Epithelial cell of proximal tubule (primary cell): ENCODE results near the gene DRD5. TPM values are rescaled to one million over a fixed set of nuclear protein-coding genes. Genes with fewer than 3 reads are reported as not detected.
"Not testable (repeated sequence)": the region's sequence is repeated elsewhere in the genome, so short reads cannot be mapped to it uniquely, and the experiment has no call there.

Source experiments
- DNase-seq: peaks from one replicate; pipeline ENCODE4 v3.0.0-alpha.2; 2011; ENCODE audit warnings: low read depth
- H3K4me3 ChIP-seq: 2 replicates; pipeline ENCODE4 v1.5.1; 2011; ENCODE audit warnings: low read depth, mild to moderate bottlenecking, low read length
- CTCF ChIP-seq: conservative IDR thresholded peaks from 2 replicates; pipeline ENCODE4 v1.5.1; 2012; ENCODE audit warnings: low read depth, mild to moderate bottlenecking, low read length
- total RNA-seq: library from RNA; depleted of rRNA; stranded (reverse); fragments of >200 nt; gene quantifications from 2 replicates; pipeline ENCODE4 v1.2.3, GENCODE V29; 2015

Gene DRD5
- total RNA-seq: not detected in 2 replicates

GRCh38 chr4:9781343-9782135 is at the start of gene DRD5:
Gene DRD5, plus strand, starts transcription at chr4:9781634. Its CDS starts 396 bp downstream, at chr4:9782030.
- no peak within 1 kb of the TSS for H3K4me3 ChIP-seq
- no peak for DNase-seq
- no peak for TF ChIP-seq CTCF

DNA sequence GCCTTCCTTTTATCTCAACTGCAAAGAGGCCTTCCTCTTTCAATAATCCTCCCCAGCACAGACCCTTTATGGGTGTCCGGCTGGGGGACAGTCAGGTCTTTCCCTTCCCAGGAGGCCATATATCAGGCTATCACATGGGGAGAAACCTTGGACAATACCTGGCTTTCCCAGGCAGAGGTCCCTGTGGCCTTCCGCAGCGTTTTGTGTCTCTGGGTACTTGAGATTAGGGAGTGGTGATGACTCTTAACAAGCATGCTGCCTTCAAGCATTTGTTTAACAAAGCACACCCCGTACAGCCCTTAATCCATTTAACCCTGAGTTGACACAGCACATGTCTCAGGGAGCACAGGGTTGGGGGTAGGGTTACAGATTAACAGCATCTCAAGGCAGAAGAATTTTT is 49.2 kb upstream of the DRD5 start:
- H3K4me3 ChIP-seq, DNase-seq: not testable (repeated sequence)

GRCh38 chr4:9735515-9735914 is 45.9 kb upstream of the DRD5 start:
- no peak overlapping the region for H3K4me3 ChIP-seq
- no peak for TF ChIP-seq CTCF
- DNase-seq: no peak

DNA sequence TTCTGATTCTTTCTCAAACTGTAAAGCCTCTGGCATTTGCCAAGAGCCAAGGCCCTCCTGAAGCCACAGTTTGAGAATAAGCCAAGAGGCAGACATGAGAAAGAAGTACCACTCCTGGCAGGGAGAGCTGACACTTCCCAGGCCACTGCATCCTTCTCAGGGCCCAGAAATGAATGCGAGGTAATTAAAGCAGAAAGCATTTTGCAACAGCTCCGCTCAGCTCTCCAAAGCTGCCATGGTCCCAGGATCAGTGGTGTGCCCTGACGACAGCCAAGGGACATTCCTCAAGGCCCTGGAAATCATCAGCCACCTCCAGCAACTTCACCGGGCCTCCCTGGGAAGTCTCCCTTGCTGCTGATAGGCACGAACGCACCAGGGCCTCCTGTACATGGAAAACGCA is 44.2 kb upstream of the DRD5 start:
- DNase-seq: peak; percentile 2
- H3K4me3 ChIP-seq: not testable (repeated sequence)

GRCh38 chr4:9743789-9744188 is 37.6 kb upstream of the DRD5 start:
- H3K4me3 ChIP-seq, DNase-seq: not testable (repeated sequence)

- DNase-seq: no peak
- no peak overlapping the region for H3K4me3 ChIP-seq
- TF ChIP-seq CTCF: no peak
Measured at GRCh38 chr4:9745782-9746181, 35.7 kb upstream of the DRD5 start.

DNA sequence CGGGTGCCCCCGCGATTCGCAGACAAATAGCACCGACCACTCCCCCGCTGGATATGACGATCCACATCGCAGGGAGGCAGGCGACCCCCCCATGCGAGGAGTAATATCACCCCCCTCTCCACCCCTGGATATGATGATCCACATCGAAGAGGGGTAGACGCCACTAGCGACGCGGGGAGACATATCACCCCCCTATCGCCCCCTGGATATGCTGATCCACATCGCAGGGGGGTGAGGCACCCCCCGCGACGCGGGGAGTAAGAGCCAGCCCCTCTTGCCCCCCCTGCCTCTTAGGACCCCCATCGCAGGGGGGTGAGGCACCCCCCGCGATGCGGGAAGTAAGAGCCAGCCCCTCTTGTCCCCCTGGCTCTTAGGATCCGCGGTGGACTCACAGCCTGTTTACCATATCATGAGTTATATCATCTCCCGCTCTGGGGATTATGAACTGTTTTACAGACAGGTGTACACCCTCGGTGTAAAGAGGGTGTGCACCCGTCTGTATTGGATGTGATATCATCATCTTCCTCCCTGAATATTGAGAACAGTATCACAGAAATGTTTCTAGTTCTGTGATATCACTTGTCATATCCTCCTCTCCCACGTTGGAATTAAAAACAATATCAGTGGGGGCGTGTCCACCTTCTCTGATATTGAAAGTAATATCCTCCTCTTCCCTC is 22.7 kb upstream of the DRD5 start:
- no peak for TF ChIP-seq CTCF
- no peak overlapping the region for H3K4me3 ChIP-seq
- no peak for DNase-seq

DNA sequence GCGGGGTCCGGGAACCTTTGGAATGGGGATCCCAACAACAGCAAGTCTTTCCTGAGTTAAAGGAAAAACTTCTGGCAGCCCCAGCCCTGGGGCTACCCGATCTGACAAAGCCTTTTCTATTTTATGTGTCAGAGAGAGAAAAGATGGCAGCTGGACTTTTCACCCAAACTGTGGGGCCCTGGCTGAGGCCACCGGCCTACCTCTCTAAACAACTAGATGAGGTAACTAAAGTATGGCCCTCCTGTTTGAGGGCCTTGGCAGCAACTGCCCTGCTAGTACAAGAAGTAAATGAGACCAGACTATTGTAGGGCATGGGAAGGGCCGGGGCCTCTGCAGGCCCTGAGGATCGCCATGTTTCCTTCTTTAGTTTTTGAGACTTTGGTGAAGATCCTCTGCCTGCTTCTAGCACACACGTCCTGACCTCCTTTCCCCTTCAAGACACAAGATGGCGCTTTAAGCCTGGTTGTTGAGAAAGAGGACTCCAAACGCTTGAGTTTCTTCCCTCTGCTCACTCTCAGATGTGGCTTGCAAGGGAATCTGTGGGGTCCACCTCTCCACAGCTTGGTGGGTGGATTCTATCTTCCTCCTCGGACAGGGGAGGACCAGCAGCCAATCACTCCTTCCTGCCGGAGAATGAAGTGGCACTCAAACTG is 18.5 kb upstream of the DRD5 start:
- peak; percentile 88 for TF ChIP-seq CTCF
- H3K4me3 ChIP-seq: no peak overlapping the region
- DNase-seq: peak; percentile 26
